ENCODE results near the gene RABEPK. TPM values are rescaled to one million over a fixed set of nuclear protein-coding genes. Genes with fewer than 3 reads are reported as not detected.
"Not testable (repeated sequence)": the region's sequence is repeated elsewhere in the genome, so short reads cannot be mapped to it uniquely, and the experiment has no call there.

The RABEPK gene
- total and polyA plus RNA-seq, 2 of the 4 experiments (the other 2 are of a cell fraction): 43.9 to 59.7 TPM

DNA sequence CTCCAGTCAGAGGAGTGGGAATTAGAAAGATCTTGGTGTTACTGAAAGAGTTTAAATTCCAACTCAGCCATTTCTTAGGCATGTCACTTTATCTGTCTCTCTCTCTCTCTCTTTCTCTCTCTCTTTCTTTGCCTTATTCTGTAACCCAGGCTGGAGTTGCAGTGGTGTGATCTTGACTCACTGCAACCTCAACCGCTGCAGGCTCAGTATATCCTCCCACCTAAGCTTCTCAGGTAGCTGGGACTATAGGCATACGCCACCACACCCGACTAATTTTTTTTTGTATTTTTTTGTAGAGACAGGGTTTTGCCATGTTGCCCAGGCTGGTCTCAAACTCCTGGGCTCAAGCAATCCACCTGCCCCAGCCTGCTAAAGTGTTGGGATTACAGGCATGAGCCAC lies 18.3 kb downstream of the RABEPK start:
- ChIA-PET CTCF (no interaction called here), POLR2A (ENCODE audit: unreplicated experiment) (no interaction called here)
- H2BK5ac ChIP-seq (ENCODE audit: low read depth, low read length, poor library complexity, severe bottlenecking): no peak overlapping the region
- H2BK15ac ChIP-seq (ENCODE audit: low read depth, low read length): no peak overlapping the region
- no peak overlapping the region for H4K91ac ChIP-seq (ENCODE audit: insufficient read depth, low read depth, low read length)
- H2AFZ ChIP-seq (replicated peaks; ENCODE audit: low read length, poor library complexity): no peak overlapping the region
- no peak overlapping the region for H3K56ac ChIP-seq (ENCODE audit: extremely low read depth, insufficient read depth, low read length)
- H3K9me3 ChIP-seq (ENCODE audit: control insufficient read depth, insufficient read depth, low read length): no peaks in the 10 kb centered on the region
- no peak overlapping the region for H3K4me2 ChIP-seq (ENCODE audit: low read depth, low read length)
- no CpG with 5 or more reads among the region's 3 CpGs for WGBS, 2 experiments (ENCODE audit: extremely low coverage in 2 of 2, insufficient read length in 1 of 2)
- H2BK20ac ChIP-seq (ENCODE audit: low read depth, low read length): no peak overlapping the region
- H3K9me1 ChIP-seq (ENCODE audit: insufficient read depth, low read length): no peaks in the 10 kb centered on the region
- H2AK9ac ChIP-seq (replicated peaks; ENCODE audit: low read depth, low read length, poor library complexity): no peak overlapping the region
- intact Hi-C loops (cut with micrococcal nuclease) (no loop called here), in situ Hi-C loops (cut with MboI; ENCODE audit: low sequenced_read_pairs) (no loop called here), dilution Hi-C loops (cut with HindIII; ENCODE audit: low sequenced_read_pairs, unreplicated experiment) (no loop called here)
- H4K8ac ChIP-seq (ENCODE audit: low read depth in 2 of 2, low read length in 2 of 2): no peak overlapping the region
- no peak overlapping the region for H3K23ac ChIP-seq (ENCODE audit: low read depth, low read length)
- no peak overlapping the region for H2BK120ac ChIP-seq (ENCODE audit: low read depth, low read length)
- no peak overlapping the region for H3K27ac ChIP-seq (ENCODE audit: insufficient read depth, low read length)
- no peaks in the 10 kb centered on the region for H3K4me1 ChIP-seq (ENCODE audit: control insufficient read depth, insufficient read depth, low read length)
- no TSS peak for BruUV-seq (replicated peaks)
- ATAC-seq (ENCODE audit: low read depth) (no peak), DNase-seq (no peak)
- no peak overlapping the region for H3K4me3 ChIP-seq (ENCODE audit: insufficient read depth, low read depth, low read length)
- no peak overlapping the region for H3K14ac ChIP-seq (replicated peaks; ENCODE audit: low read depth, low read length)
- no peak for TF ChIP-seq BHLHE40 (IDR thresholded peaks at IDR 0.05; ENCODE audit: low read depth, low read length)
- TF ChIP-seq RAD21 (IDR thresholded peaks at IDR 0.05; ENCODE audit: low read length): no peak
- TF ChIP-seq CTCF (conservative IDR thresholded peaks at IDR 0.05; ENCODE audit: low read depth, low read length): no peak
- TF ChIP-seq NFE2L2 (IDR thresholded peaks at IDR 0.05; ENCODE audit: low read depth, low read length): no peak
- TF ChIP-seq MAFK (IDR thresholded peaks at IDR 0.05; ENCODE audit: low read depth, low read length): no peak
- no peak overlapping the region for H4K5ac ChIP-seq (ENCODE audit: low read depth, low read length)
- H3K36me3 ChIP-seq (ENCODE audit: control insufficient read depth, insufficient read depth, low read length): peaks cover 11% of the 10 kb centered on the region
- H3K9ac ChIP-seq (ENCODE audit: low read depth, low read length): no peak overlapping the region
- no peak overlapping the region for H2AK5ac ChIP-seq (ENCODE audit: low read depth, low read length)
- H3K27me3 ChIP-seq (ENCODE audit: control insufficient read depth, insufficient read depth, low read length): no peaks in the 10 kb centered on the region
- no peaks in the 10 kb centered on the region for H3K79me1 ChIP-seq (ENCODE audit: low read depth in 1 of 2, low read length in 2 of 2)
- no peak overlapping the region for H3K18ac ChIP-seq (ENCODE audit: low read depth, low read length)
- no peak overlapping the region for H3K4ac ChIP-seq (ENCODE audit: low read depth, low read length)
- no peaks in the 10 kb centered on the region for H4K20me1 ChIP-seq (ENCODE audit: insufficient read depth, low read length)

GRCh38 chr9:125224858-125225257 lies 24.5 kb downstream of the RABEPK start:
- H3K4me2 ChIP-seq (ENCODE audit: low read depth, low read length); H3K9me3 ChIP-seq (ENCODE audit: control insufficient read depth, insufficient read depth, low read length); H3K14ac ChIP-seq (replicated peaks; ENCODE audit: low read depth, low read length); POLR2A ChIA-PET (ENCODE audit: unreplicated experiment); BruUV-seq (replicated peaks); ATAC-seq (ENCODE audit: low read depth); H3K4me3 ChIP-seq (ENCODE audit: insufficient read depth, low read depth, low read length); intact Hi-C loops (cut with micrococcal nuclease); H3K4me1 ChIP-seq (ENCODE audit: control insufficient read depth, insufficient read depth, low read length); H3K18ac ChIP-seq (ENCODE audit: low read depth, low read length); H3K27ac ChIP-seq (ENCODE audit: insufficient read depth, low read length); dilution Hi-C loops (cut with HindIII; ENCODE audit: low sequenced_read_pairs, unreplicated experiment); H4K91ac ChIP-seq (ENCODE audit: insufficient read depth, low read depth, low read length); DNase-seq; H2AFZ ChIP-seq (replicated peaks; ENCODE audit: low read length, poor library complexity); H2AK9ac ChIP-seq (replicated peaks; ENCODE audit: low read depth, low read length, poor library complexity); H3K9me1 ChIP-seq (ENCODE audit: insufficient read depth, low read length); H2BK15ac ChIP-seq (ENCODE audit: low read depth, low read length); H2BK20ac ChIP-seq (ENCODE audit: low read depth, low read length); H3K56ac ChIP-seq (ENCODE audit: extremely low read depth, insufficient read depth, low read length); H2AK5ac ChIP-seq (ENCODE audit: low read depth, low read length); H3K4ac ChIP-seq (ENCODE audit: low read depth, low read length); H3K27me3 ChIP-seq (ENCODE audit: control insufficient read depth, insufficient read depth, low read length); CTCF ChIA-PET; H3K9ac ChIP-seq (ENCODE audit: low read depth, low read length); H4K8ac ChIP-seq (ENCODE audit: low read depth in 2 of 2, low read length in 2 of 2); H3K23ac ChIP-seq (ENCODE audit: low read depth, low read length); H3K79me1 ChIP-seq (ENCODE audit: low read depth in 1 of 2, low read length in 2 of 2); H4K20me1 ChIP-seq (ENCODE audit: insufficient read depth, low read length); H2BK5ac ChIP-seq (ENCODE audit: low read depth, low read length, poor library complexity, severe bottlenecking); H4K5ac ChIP-seq (ENCODE audit: low read depth, low read length); H2BK120ac ChIP-seq (ENCODE audit: low read depth, low read length); in situ Hi-C loops (cut with MboI; ENCODE audit: low sequenced_read_pairs): not testable (repeated sequence)
- peaks cover 14% of the 10 kb centered on the region for H3K36me3 ChIP-seq (ENCODE audit: control insufficient read depth, insufficient read depth, low read length)
